HG02885 (cell line): ENCODE data around the gene RSAD1.

ENCODE experiments used
- ATAC-seq: cut with Tn5 transposase; IDR thresholded peaks from one replicate; pipeline ENCODE4 v1.9.1; 2021; ENCODE audit warnings: mild to moderate bottlenecking; ENCODE audit not compliant: unreplicated experiment, poor library complexity

RSAD1 gene

GRCh38 chr17:50457621-50458020, 21.0 kb upstream of the RSAD1 start:
- ATAC-seq = no peak

GRCh38 chr17:50458270-50458669, 20.4 kb upstream of the RSAD1 start:
- ATAC-seq = no peak

- no peak for ATAC-seq
Measured at GRCh38 chr17:50458701-50459676, 19.7 kb upstream of the RSAD1 start.

- no peak for ATAC-seq
Measured at GRCh38 chr17:50459756-50460155, 18.9 kb upstream of the RSAD1 start.

- ATAC-seq = no peak
Measured at GRCh38 chr17:50460831-50461526, 17.7 kb upstream of the RSAD1 start.

- no peak for ATAC-seq
Measured at GRCh38 chr17:50461550-50462132, 17.0 kb upstream of the RSAD1 start.

GRCh38 chr17:50462446-50462845, 16.2 kb upstream of the RSAD1 start:
- ATAC-seq = no peak

GRCh38 chr17:50464121-50464520, 14.5 kb upstream of the RSAD1 start:
- ATAC-seq = no peak

GRCh38 chr17:50464736-50465135, 13.9 kb upstream of the RSAD1 start:
- ATAC-seq = no peak

GRCh38 chr17:50465171-50465570, 13.5 kb upstream of the RSAD1 start:
- no peak for ATAC-seq

GRCh38 chr17:50465635-50466034, 13.0 kb upstream of the RSAD1 start:
- ATAC-seq = no peak

GRCh38 chr17:50466371-50467113, 12.1 kb upstream of the RSAD1 start:
- ATAC-seq = no peak

GRCh38 chr17:50467114-50467854, 11.4 kb upstream of the RSAD1 start:
- no peak for ATAC-seq

- ATAC-seq = no peak
Measured at GRCh38 chr17:50467855-50468303, 10.8 kb upstream of the RSAD1 start.

- ATAC-seq = no peak
Measured at GRCh38 chr17:50468304-50469207, 10.1 kb upstream of the RSAD1 start, which contains the start of gene CHAD. Gene CHAD, minus strand, starts transcription at chr17:50468880. Its CDS starts 67 bp downstream, at chr17:50468813.

GRCh38 chr17:50469208-50469605, 9.5 kb upstream of the RSAD1 start:
- no peak for ATAC-seq

GRCh38 chr17:50469671-50470305, 8.9 kb upstream of the RSAD1 start:
- no peak for ATAC-seq

- no peak for ATAC-seq
Measured at GRCh38 chr17:50470426-50470825, 8.2 kb upstream of the RSAD1 start.
